ENCODE measurements around the gene PALLD.
A peak's percentile ranks its signal among the peaks of the same experiment; 100 is the strongest.

Gene PALLD

DNA sequence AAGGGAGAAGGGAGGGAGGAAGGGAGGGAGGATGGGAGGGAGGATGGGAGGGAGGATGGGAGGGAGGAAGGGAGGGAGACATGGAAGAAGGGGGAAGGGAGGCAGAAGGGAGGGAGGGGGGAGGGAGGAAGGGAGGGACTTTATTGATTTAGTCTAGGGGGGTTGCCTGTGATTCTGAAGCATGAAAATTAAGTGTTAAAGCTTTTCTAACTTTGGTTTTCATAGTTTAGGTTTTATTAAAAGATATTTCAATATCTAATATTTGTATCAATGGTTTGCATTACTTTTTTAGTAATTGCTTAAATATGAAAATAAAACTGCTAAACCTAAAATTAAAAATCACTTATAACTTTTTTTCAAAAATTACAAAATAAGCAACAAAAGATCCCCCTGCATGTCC is 2.4 kb downstream of the PALLD start:
- no peak for DNase-seq
- H3K27me3 ChIP-seq (ENCODE audit: insufficient read depth, low read length, poor library complexity), result no peaks in the 10 kb centered on the region
- no peak for TF ChIP-seq EZH2 (IDR thresholded peaks at IDR 0.05; ENCODE audit: borderline replicate concordance, low read depth, low read length, severe bottlenecking)
- TF ChIP-seq, protein P1, sequence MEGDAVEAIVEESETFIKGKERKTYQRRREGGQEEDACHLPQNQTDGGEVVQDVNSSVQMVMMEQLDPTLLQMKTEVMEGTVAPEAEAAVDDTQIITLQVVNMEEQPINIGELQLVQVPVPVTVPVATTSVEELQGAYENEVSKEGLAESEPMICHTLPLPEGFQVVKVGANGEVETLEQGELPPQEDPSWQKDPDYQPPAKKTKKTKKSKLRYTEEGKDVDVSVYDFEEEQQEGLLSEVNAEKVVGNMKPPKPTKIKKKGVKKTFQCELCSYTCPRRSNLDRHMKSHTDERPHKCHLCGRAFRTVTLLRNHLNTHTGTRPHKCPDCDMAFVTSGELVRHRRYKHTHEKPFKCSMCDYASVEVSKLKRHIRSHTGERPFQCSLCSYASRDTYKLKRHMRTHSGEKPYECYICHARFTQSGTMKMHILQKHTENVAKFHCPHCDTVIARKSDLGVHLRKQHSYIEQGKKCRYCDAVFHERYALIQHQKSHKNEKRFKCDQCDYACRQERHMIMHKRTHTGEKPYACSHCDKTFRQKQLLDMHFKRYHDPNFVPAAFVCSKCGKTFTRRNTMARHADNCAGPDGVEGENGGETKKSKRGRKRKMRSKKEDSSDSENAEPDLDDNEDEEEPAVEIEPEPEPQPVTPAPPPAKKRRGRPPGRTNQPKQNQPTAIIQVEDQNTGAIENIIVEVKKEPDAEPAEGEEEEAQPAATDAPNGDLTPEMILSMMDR (IDR thresholded peaks at IDR 0.05; ENCODE audit: borderline replicate concordance, extremely low read depth, low read length, poor library complexity, severe bottlenecking), result no peak
- peaks cover 9% of the 10 kb centered on the region; the same call in 1 of the 2 replicates for H3K4me1 ChIP-seq (ENCODE audit: insufficient read depth, low read length)
- no peaks in the 10 kb centered on the region for H3K9me3 ChIP-seq (ENCODE audit: insufficient read depth, low read length, severe bottlenecking)
- no peaks in the 10 kb centered on the region for H3K36me3 ChIP-seq (ENCODE audit: insufficient read depth, low read length)
- no peak overlapping the region for H3K4me3 ChIP-seq (ENCODE audit: low read depth in 1 of 2, low read length in 2 of 2)
- no peak overlapping the region for H3K9ac ChIP-seq (ENCODE audit: low read depth, low read length)
- H3K27ac ChIP-seq (ENCODE audit: low read length), result no peak overlapping the region
- ATAC-seq (ENCODE audit: insufficient read depth, low read depth), result no peak
- no peaks in the 10 kb centered on the region for H3K79me2 ChIP-seq (ENCODE audit: insufficient read depth, low read length)
- no peak overlapping the region for H3K4me2 ChIP-seq (ENCODE audit: insufficient read depth, low read length)
- H4K20me1 ChIP-seq (ENCODE audit: insufficient read depth, low read length), result no peaks in the 10 kb centered on the region
- H2AFZ ChIP-seq (ENCODE audit: low read depth, low read length), result no peak overlapping the region

DNA sequence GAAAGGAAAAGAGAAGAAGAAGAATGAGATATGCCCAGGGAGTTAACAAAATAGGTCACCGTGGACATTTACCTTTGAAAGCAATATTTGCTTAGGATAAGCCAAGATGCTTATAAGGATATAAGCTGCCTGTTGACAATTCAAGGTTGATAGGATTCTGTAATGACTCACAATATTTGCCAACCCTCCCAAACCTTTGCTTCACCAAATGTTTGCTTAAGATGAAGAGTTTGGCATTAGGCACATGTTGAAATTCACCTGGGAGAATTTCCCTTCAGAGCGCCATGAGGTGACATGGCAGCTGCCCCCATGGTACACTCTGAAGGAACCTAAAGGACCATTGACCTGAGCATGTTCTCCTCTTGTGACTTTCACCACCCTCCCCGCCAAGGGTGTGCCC is 4.6 kb downstream of the PALLD start:
- ATAC-seq (ENCODE audit: insufficient read depth, low read depth) (no peak), DNase-seq (no peak)
- no peak overlapping the region for H3K4me3 ChIP-seq (ENCODE audit: low read depth in 1 of 2, low read length in 2 of 2)
- H3K4me1 ChIP-seq (ENCODE audit: insufficient read depth, low read length), result peaks cover 9% of the 10 kb centered on the region; the same call in 1 of the 2 replicates
- H3K9me3 ChIP-seq (ENCODE audit: insufficient read depth, low read length, severe bottlenecking), result no peaks in the 10 kb centered on the region
- H3K27me3 ChIP-seq (ENCODE audit: insufficient read depth, low read length, poor library complexity), result no peaks in the 10 kb centered on the region
- H3K9ac ChIP-seq (ENCODE audit: low read depth, low read length), result no peak overlapping the region
- H2AFZ ChIP-seq (ENCODE audit: low read depth, low read length), result no peak overlapping the region
- TF ChIP-seq EZH2 (IDR thresholded peaks at IDR 0.05; ENCODE audit: borderline replicate concordance, low read depth, low read length, severe bottlenecking), result no peak
- TF ChIP-seq, protein P1 (IDR thresholded peaks at IDR 0.05; ENCODE audit: borderline replicate concordance, extremely low read depth, low read length, poor library complexity, severe bottlenecking), result no peak
- no peaks in the 10 kb centered on the region for H4K20me1 ChIP-seq (ENCODE audit: insufficient read depth, low read length)
- H3K4me2 ChIP-seq (ENCODE audit: insufficient read depth, low read length), result no peak overlapping the region
- no peaks in the 10 kb centered on the region for H3K79me2 ChIP-seq (ENCODE audit: insufficient read depth, low read length)
- H3K36me3 ChIP-seq (ENCODE audit: insufficient read depth, low read length), result no peaks in the 10 kb centered on the region
- no peak overlapping the region for H3K27ac ChIP-seq (ENCODE audit: low read length)

DNA sequence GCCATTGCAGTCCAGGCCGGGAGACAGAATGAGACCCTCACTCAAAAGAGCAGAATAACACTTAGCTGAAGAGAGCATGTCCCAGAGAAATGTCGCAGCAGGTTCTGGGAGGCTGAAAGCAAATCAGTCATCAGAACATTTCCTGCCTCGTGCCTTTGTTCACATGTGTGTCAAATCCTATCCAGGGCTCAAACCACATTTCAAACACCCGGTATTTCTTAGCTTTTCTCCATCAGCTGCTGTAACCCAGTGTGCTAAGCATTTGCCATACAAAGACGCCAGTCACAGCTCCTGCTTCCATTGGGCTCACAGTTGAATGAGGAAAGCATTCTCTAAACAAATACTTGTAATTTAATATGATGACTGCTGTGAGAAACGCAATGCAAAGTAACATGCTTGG is 6.0 kb downstream of the PALLD start:
- TF ChIP-seq, protein P1 (IDR thresholded peaks at IDR 0.05; ENCODE audit: borderline replicate concordance, extremely low read depth, low read length, poor library complexity, severe bottlenecking), result no peak
- TF ChIP-seq EZH2 (IDR thresholded peaks at IDR 0.05; ENCODE audit: borderline replicate concordance, low read depth, low read length, severe bottlenecking), result no peak

More for the DNA sequence above, 6.0 kb downstream of the PALLD start:
- H3K9ac ChIP-seq (ENCODE audit: low read depth, low read length), result no peak overlapping the region
- no peaks in the 10 kb centered on the region for H3K9me3 ChIP-seq (ENCODE audit: insufficient read depth, low read length, severe bottlenecking)
- H3K4me2 ChIP-seq (ENCODE audit: insufficient read depth, low read length), result no peak overlapping the region
- H3K4me1 ChIP-seq (ENCODE audit: insufficient read depth, low read length), result peaks cover 9% of the 10 kb centered on the region; the same call in 1 of the 2 replicates
- DNase-seq (peak; percentile 37), ATAC-seq (ENCODE audit: insufficient read depth, low read depth) (peak; percentile 92)
- H3K27ac ChIP-seq (ENCODE audit: low read length), result no peak overlapping the region
- H4K20me1 ChIP-seq (ENCODE audit: insufficient read depth, low read length), result no peaks in the 10 kb centered on the region
- H3K79me2 ChIP-seq (ENCODE audit: insufficient read depth, low read length), result no peaks in the 10 kb centered on the region
- H3K4me3 ChIP-seq (ENCODE audit: low read depth in 1 of 2, low read length in 2 of 2), result no peak overlapping the region
- no peak overlapping the region for H2AFZ ChIP-seq (ENCODE audit: low read depth, low read length)
- no peaks in the 10 kb centered on the region for H3K27me3 ChIP-seq (ENCODE audit: insufficient read depth, low read length, poor library complexity)
- no peaks in the 10 kb centered on the region for H3K36me3 ChIP-seq (ENCODE audit: insufficient read depth, low read length)
